ENCODE measurements around the gene ANK3. TPM values are rescaled to one million over a fixed set of nuclear protein-coding genes. Genes with fewer than 3 reads are reported as not detected.

The ANK3 gene
- total RNA-seq, 3 donors from 2014 or later: 10.2 to 93.2 (median 57.4) TPM

GRCh38 chr10:60192946-60193345 is 196.7 kb downstream of the ANK3 start:
- intact Hi-C loops (cut with DNase I; ENCODE audit: low total_unique reads): no loop called here
- no peak for DNase-seq (ENCODE audit: low spot score in 2 of 2)
- Histone ChIP-seq H3K36me3 (no peaks in the 10 kb centered on the region), H3K9me3 (no peaks in the 10 kb centered on the region), H3K27ac (no peak overlapping the region), H3K4me3 (no peak overlapping the region), H3K4me1 (no peaks in the 10 kb centered on the region), H3K27me3 (no peaks in the 10 kb centered on the region)
- TF ChIP-seq POLR2AphosphoS5 (IDR thresholded peaks at IDR 0.05): no peak
- TF ChIP-seq POLR2A (IDR thresholded peaks at IDR 0.05): no peak
- no peak for TF ChIP-seq CTCF (IDR thresholded peaks at IDR 0.05)

DNA sequence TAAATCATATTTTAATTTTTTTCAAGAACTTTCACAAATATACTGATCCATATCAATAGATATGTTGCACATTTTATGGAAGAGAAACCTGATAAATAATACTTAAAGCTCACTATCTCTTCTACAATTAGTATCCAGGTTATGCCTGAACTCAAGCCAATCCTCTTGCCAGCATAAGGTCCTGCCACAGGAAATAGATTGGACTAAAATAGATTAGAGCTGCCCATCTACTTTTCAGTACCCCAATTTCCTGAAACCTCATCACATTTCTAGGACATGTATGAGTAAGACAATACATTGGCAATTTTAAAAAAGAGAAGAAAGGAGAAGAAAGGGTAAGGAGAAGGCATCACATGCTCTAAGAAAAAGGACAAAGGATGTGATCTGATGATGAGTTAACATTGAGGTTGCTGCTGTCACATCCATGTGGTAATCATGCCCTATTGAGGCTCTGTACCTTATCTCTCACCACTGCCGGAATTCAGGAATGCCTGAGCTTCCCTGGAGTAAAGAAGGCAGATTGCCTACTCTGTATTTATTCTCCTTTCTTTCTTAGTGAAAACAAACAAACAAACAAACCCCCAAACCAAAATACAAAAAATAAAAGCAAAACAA is 199.7 kb downstream of the ANK3 start:
- no peak for DNase-seq (ENCODE audit: low spot score in 2 of 2)
- Histone ChIP-seq H3K4me3 (no peak overlapping the region), H3K9me3 (no peaks in the 10 kb centered on the region), H3K27me3 (no peaks in the 10 kb centered on the region), H3K27ac (no peak overlapping the region), H3K36me3 (no peaks in the 10 kb centered on the region), H3K4me1 (no peaks in the 10 kb centered on the region)
- intact Hi-C loops (cut with DNase I; ENCODE audit: low total_unique reads): no loop called here
- TF ChIP-seq POLR2A (IDR thresholded peaks at IDR 0.05) (no peak), CTCF (IDR thresholded peaks at IDR 0.05) (no peak), POLR2AphosphoS5 (IDR thresholded peaks at IDR 0.05) (no peak)

- Histone ChIP-seq H3K27me3 (no peaks in the 10 kb centered on the region), H3K36me3 (no peaks in the 10 kb centered on the region), H3K27ac (no peak overlapping the region), H3K4me1 (no peaks in the 10 kb centered on the region), H3K4me3 (no peak overlapping the region), H3K9me3 (no peaks in the 10 kb centered on the region)
- TF ChIP-seq POLR2AphosphoS5 (IDR thresholded peaks at IDR 0.05) (no peak), POLR2A (IDR thresholded peaks at IDR 0.05) (no peak), CTCF (IDR thresholded peaks at IDR 0.05) (no peak)
- DNase-seq (ENCODE audit: low spot score in 2 of 2): no peak
- intact Hi-C loops (cut with DNase I; ENCODE audit: low total_unique reads): no loop called here
These were observed 201.1 kb downstream of the ANK3 start for GRCh38 chr10:60188548-60188947.

GRCh38 chr10:60187691-60188090 is 202.0 kb downstream of the ANK3 start:
- no peaks in the 10 kb centered on the region for H3K4me1 ChIP-seq
- no peak for DNase-seq (ENCODE audit: low spot score in 2 of 2)
- H3K36me3 ChIP-seq: no peaks in the 10 kb centered on the region
- H3K27ac ChIP-seq: no peak overlapping the region
- TF ChIP-seq POLR2A (IDR thresholded peaks at IDR 0.05): no peak
- no peak for TF ChIP-seq CTCF (IDR thresholded peaks at IDR 0.05)
- TF ChIP-seq POLR2AphosphoS5 (IDR thresholded peaks at IDR 0.05): no peak
- intact Hi-C loops (cut with DNase I; ENCODE audit: low total_unique reads): no loop called here
- H3K27me3 ChIP-seq: no peaks in the 10 kb centered on the region
- H3K4me3 ChIP-seq: no peak overlapping the region
- H3K9me3 ChIP-seq: no peaks in the 10 kb centered on the region

DNA sequence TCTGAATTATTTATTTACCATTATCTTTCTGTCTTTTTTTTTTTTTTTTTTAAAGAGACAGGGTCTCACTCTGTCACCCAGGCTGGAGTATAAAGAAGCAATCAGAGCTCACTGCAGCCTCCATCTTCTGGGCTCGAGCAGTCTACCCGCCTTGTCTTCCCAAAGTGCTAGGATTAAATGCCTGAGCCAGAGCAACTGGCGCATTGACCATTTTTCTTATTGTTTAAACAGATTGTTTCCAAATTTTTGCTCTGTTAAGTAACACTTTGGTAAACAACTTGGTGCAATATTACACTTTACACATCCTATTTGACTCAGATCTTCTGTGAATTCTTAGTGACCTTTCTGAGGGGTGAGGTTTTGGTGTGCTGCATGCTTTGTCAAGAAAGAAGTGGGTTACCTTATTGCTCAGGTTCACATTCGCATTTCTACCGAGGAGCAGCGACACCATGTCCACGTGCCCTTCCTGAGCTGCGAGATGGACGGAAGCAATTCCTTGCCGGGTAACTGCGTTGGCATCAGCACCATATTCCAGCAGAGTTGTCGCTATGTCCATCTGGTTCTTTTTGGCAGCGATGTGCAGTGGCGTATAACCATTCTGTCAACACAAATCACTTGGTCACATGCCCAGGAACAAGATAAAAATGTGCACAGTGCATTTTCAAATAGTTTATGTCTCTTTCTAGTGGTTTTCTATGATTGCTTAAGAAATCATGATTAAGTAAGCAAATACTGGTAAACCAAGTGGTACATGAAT is 203.2 kb downstream of the ANK3 start:
- DNase-seq (ENCODE audit: low spot score in 2 of 2): no peak
- TF ChIP-seq CTCF (IDR thresholded peaks at IDR 0.05): no peak
- no peak for TF ChIP-seq POLR2A (IDR thresholded peaks at IDR 0.05)
- no peak for TF ChIP-seq POLR2AphosphoS5 (IDR thresholded peaks at IDR 0.05)
- H3K4me3 ChIP-seq: no peak overlapping the region

More for the DNA sequence above, 203.2 kb downstream of the ANK3 start:
- no peaks in the 10 kb centered on the region for H3K9me3 ChIP-seq
- no peaks in the 10 kb centered on the region for H3K36me3 ChIP-seq
- intact Hi-C loops (cut with DNase I; ENCODE audit: low total_unique reads): no loop called here
- no peaks in the 10 kb centered on the region for H3K27me3 ChIP-seq
- H3K27ac ChIP-seq: no peak overlapping the region
- no peaks in the 10 kb centered on the region for H3K4me1 ChIP-seq

All from breast epithelium (tissue), 4 donors.